HepG2 (cell line): Measurements from ENCODE around the gene FLYWCH1. TPM values are rescaled to one million over a fixed set of nuclear protein-coding genes. Genes with fewer than 3 reads are reported as not detected.

Experiments used
- ISL2 ChIP-seq: sonication (generic); formaldehyde crosslinking; IDR thresholded peaks from 2 replicates; pipeline ENCODE4 v1.5.0; 2020; ENCODE audit warnings: missing genetic modification reagents
- KMT2A ChIP-seq: sonication (generic); formaldehyde crosslinking; IDR thresholded peaks from 2 replicates; pipeline ENCODE4 v1.4.0; 2020; ENCODE audit warnings: missing genetic modification reagents
- MED1 ChIP-seq: sonication (generic); formaldehyde crosslinking; IDR thresholded peaks from 2 replicates; pipeline ENCODE4 v1.4.0; 2020; ENCODE audit warnings: missing genetic modification reagents
- NPAS2 ChIP-seq: sonication (generic); formaldehyde crosslinking; IDR thresholded peaks from 2 replicates; pipeline ENCODE4 v1.8.0; 2022; ENCODE audit warnings: mild to moderate bottlenecking, missing genetic modification reagents, borderline replicate concordance
- NR2C2 ChIP-seq: sonication (generic); formaldehyde crosslinking; IDR thresholded peaks from 2 replicates; pipeline ENCODE4 v1.4.0; 2020; ENCODE audit warnings: missing genetic modification reagents, mild to moderate bottlenecking, moderate library complexity, borderline replicate concordance
- PHF20 ChIP-seq: sonication (generic); formaldehyde crosslinking; IDR thresholded peaks from 2 replicates; pipeline ENCODE4 v1.5.0; 2020; ENCODE audit warnings: mild to moderate bottlenecking, missing genetic modification reagents
- SP5 ChIP-seq: IDR thresholded peaks from 2 replicates; pipeline ENCODE4 v1.6.1; 2016; ENCODE audit warnings: low read depth, borderline replicate concordance
- ZFP37 ChIP-seq: sonication (generic); formaldehyde crosslinking; IDR thresholded peaks from 2 replicates; pipeline ENCODE4 v1.4.0; 2020; ENCODE audit warnings: missing genetic modification reagents, borderline replicate concordance
- ZNF430 ChIP-seq: sonication (generic); formaldehyde crosslinking; IDR thresholded peaks from 2 replicates; pipeline ENCODE4 v1.9.0; 2021; ENCODE audit warnings: mild to moderate bottlenecking, missing genetic modification reagents
- ZNF615 ChIP-seq: sonication (generic); formaldehyde crosslinking; IDR thresholded peaks from 2 replicates; pipeline ENCODE4 v1.5.0; 2020; ENCODE audit warnings: mild to moderate bottlenecking, missing genetic modification reagents, borderline replicate concordance
- ZSCAN20 ChIP-seq: sonication (generic); formaldehyde crosslinking; IDR thresholded peaks from 2 replicates; pipeline ENCODE4 v1.4.0; 2020; ENCODE audit warnings: missing genetic modification reagents, mild to moderate bottlenecking, borderline replicate concordance
- polyA plus RNA-seq, 8 experiments: library from polyadenylated mRNA; depleted of rRNA in 3 of 8; stranded (reverse) in 7 of 8; unstranded in 1 of 8; fragments of >200 nt; fragmentation: Illumina TruSeq in 4 of 8; extraction: Trizol in 4 of 8; gene quantifications; 2 replicates each; pipeline versions ENCODE4 v1.2.1 to v1.2.3, GENCODE V29; 2011 to 2016; ENCODE audit warnings: low read depth in 4 of 8, missing spikeins in 1 of 8, mixed read lengths in 1 of 8; ENCODE audit not compliant: insufficient read depth in 1 of 8
- total RNA-seq, 5 experiments: library from RNA; depleted of rRNA; stranded (reverse); fragments of >200 nt; fragmentation: Illumina TruSeq; extraction: Trizol; gene quantifications; 2 replicates each; pipeline ENCODE4 v1.2.3, GENCODE V29; 2016; ENCODE audit warnings: low read depth in 1 of 5
- TF ChIP-seq, protein P1 (sequence below): sonication (generic); formaldehyde crosslinking; IDR thresholded peaks from 2 replicates; pipeline ENCODE4 v1.9.0; 2022; ENCODE audit warnings: missing genetic modification reagents, mild to moderate bottlenecking, borderline replicate concordance
- TF ChIP-seq, protein P2 (sequence below): sonication (generic); formaldehyde crosslinking; IDR thresholded peaks from 2 replicates; pipeline ENCODE4 v1.5.0; 2020; ENCODE audit warnings: missing genetic modification reagents, mild to moderate bottlenecking, borderline replicate concordance
- TF ChIP-seq, protein P3 (sequence below): sonication (generic); formaldehyde crosslinking; IDR thresholded peaks from 2 replicates; pipeline ENCODE4 v1.5.0; 2020; ENCODE audit warnings: missing genetic modification reagents
- TF ChIP-seq, protein P4 (sequence below): sonication (generic); formaldehyde crosslinking; IDR thresholded peaks from 2 replicates; pipeline ENCODE4 v1.5.0; 2020; ENCODE audit warnings: mild to moderate bottlenecking, missing genetic modification reagents
- TF ChIP-seq, protein P5 (sequence below): sonication (generic); formaldehyde crosslinking; IDR thresholded peaks from 2 replicates; pipeline ENCODE4 v1.4.0; 2020; ENCODE audit warnings: missing genetic modification reagents, borderline replicate concordance
- TF ChIP-seq, protein P6 (sequence below): sonication (generic); formaldehyde crosslinking; IDR thresholded peaks from 2 replicates; pipeline ENCODE4 v1.8.0; 2023; ENCODE audit warnings: mild to moderate bottlenecking, missing genetic modification reagents

Gene FLYWCH1
- total and polyA plus RNA-seq, 2 of the 13 experiments (the other 11 are each of a cell fraction or from before 2014, with no cell fraction given), result 7.3 to 12.4 TPM

DNA sequence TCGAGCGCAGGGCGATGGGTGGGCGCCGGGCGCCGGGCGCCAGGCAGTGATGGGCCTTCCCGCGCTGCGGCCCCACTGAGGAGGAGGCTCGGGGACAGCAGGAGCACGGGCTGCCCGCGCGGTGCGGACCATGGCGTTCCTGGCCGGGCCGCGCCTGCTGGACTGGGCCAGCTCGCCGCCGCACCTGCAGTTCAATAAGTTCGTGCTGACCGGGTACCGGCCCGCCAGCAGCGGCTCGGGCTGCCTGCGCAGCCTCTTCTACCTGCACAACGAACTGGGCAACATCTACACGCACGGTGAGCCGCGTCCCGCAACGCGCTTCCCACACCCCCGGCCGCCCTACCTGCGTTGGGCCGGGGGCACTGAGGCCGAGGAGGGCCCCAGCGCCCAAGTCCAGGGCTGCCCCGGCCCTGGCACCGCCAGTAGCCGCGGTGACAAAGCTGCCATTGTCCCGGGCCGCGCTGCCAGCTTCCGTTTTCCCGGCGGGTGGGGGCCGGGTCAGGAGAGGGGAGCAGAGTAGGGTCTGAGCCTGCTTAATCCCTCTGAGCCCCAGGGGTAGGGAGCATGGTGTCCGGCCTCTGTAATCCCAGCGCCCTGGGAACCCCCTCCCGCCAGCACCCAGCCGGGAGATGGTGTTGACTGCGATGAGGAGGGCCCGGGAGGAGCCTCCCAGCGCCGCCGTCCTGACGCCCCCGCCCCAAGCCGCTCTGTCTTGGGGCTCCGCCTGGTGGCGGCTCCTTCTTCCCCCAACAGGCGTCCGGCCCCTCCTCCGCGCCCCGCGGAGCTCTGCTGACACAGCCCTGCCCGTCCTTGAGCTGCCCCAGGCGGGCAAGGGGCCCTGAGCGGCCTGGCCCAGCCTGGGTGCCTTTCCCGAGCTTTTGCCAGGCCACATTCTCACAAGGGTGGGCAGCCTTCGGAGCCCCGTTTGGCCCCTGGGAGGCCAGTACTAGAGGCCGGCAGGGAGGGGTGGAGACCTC, 58.1 kb downstream of the FLYWCH1 start (continued):
- TF ChIP-seq, protein P1, sequence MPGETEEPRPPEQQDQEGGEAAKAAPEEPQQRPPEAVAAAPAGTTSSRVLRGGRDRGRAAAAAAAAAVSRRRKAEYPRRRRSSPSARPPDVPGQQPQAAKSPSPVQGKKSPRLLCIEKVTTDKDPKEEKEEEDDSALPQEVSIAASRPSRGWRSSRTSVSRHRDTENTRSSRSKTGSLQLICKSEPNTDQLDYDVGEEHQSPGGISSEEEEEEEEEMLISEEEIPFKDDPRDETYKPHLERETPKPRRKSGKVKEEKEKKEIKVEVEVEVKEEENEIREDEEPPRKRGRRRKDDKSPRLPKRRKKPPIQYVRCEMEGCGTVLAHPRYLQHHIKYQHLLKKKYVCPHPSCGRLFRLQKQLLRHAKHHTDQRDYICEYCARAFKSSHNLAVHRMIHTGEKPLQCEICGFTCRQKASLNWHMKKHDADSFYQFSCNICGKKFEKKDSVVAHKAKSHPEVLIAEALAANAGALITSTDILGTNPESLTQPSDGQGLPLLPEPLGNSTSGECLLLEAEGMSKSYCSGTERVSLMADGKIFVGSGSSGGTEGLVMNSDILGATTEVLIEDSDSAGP, result peak; percentile 45; the same call in 1 of the 2 replicates
- TF ChIP-seq, protein P2, sequence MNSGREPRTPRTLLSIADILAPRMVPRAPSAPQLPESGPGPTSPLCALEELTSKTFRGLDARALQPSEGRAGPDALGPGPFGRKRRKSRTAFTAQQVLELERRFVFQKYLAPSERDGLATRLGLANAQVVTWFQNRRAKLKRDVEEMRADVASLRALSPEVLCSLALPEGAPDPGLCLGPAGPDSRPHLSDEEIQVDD, result no peak
- no peak for TF ChIP-seq NR2C2 (CRISPR knock-in tag)
- TF ChIP-seq, protein P3, sequence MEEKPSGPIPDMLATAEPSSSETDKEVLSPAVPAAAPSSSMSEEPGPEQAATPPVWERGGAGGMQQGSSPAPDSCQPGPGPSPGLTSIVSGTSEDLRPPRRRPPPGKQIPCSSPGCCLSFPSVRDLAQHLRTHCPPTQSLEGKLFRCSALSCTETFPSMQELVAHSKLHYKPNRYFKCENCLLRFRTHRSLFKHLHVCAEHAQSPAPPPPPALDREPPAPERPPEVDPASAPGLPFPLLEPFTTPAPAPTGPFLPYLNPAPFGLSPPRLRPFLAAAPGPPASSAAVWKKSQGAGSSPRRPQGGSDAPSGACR (CRISPR knock-in tag), result peak; percentile 33; the same call in 1 of the 2 replicates
- no peak for TF ChIP-seq ZSCAN20
- TF ChIP-seq, protein P4, sequence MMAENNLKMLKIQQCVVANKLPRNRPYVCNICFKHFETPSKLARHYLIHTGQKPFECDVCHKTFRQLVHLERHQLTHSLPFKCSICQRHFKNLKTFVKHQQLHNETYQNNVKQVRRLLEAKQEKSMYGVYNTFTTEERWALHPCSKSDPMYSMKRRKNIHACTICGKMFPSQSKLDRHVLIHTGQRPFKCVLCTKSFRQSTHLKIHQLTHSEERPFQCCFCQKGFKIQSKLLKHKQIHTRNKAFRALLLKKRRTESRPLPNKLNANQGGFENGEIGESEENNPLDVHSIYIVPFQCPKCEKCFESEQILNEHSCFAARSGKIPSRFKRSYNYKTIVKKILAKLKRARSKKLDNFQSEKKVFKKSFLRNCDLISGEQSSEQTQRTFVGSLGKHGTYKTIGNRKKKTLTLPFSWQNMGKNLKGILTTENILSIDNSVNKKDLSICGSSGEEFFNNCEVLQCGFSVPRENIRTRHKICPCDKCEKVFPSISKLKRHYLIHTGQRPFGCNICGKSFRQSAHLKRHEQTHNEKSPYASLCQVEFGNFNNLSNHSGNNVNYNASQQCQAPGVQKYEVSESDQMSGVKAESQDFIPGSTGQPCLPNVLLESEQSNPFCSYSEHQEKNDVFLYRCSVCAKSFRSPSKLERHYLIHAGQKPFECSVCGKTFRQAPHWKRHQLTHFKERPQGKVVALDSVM (CRISPR knock-in tag), result peak; percentile 65; the same call in 1 of the 2 replicates
- no peak for TF ChIP-seq NPAS2 (CRISPR knock-in tag)
- TF ChIP-seq, protein P5, sequence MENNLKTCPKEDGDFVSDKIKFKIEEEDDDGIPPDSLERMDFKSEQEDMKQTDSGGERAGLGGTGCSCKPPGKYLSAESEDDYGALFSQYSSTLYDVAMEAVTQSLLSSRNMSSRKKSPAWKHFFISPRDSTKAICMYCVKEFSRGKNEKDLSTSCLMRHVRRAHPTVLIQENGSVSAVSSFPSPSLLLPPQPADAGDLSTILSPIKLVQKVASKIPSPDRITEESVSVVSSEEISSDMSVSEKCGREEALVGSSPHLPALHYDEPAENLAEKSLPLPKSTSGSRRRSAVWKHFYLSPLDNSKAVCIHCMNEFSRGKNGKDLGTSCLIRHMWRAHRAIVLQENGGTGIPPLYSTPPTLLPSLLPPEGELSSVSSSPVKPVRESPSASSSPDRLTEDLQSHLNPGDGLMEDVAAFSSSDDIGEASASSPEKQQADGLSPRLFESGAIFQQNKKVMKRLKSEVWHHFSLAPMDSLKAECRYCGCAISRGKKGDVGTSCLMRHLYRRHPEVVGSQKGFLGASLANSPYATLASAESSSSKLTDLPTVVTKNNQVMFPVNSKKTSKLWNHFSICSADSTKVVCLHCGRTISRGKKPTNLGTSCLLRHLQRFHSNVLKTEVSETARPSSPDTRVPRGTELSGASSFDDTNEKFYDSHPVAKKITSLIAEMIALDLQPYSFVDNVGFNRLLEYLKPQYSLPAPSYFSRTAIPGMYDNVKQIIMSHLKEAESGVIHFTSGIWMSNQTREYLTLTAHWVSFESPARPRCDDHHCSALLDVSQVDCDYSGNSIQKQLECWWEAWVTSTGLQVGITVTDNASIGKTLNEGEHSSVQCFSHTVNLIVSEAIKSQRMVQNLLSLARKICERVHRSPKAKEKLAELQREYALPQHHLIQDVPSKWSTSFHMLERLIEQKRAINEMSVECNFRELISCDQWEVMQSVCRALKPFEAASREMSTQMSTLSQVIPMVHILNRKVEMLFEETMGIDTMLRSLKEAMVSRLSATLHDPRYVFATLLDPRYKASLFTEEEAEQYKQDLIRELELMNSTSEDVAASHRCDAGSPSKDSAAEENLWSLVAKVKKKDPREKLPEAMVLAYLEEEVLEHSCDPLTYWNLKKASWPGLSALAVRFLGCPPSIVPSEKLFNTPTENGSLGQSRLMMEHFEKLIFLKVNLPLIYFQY (CRISPR knock-in tag), result no peak
- TF ChIP-seq ZFP37 (CRISPR knock-in tag), result 0 out of 2 replicates have a peak, but pooled peaks have one; percentile 24
- TF ChIP-seq PHF20 (CRISPR knock-in tag), result no peak
- peak; percentile 59 for TF ChIP-seq MED1 (CRISPR knock-in tag)
- TF ChIP-seq, protein P6, sequence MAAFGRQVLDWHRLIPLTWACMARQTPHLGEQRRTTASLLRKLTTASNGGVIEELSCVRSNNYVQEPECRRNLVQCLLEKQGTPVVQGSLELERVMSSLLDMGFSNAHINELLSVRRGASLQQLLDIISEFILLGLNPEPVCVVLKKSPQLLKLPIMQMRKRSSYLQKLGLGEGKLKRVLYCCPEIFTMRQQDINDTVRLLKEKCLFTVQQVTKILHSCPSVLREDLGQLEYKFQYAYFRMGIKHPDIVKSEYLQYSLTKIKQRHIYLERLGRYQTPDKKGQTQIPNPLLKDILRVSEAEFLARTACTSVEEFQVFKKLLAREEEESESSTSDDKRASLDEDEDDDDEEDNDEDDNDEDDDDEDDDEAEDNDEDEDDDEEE (CRISPR knock-in tag), result peak; percentile 68; the same call in 1 of the 2 replicates
- no peak for TF ChIP-seq ZNF615
- no peak; the same call in 1 of the 2 replicates for TF ChIP-seq ISL2 (CRISPR knock-in tag)
- TF ChIP-seq ZNF430 (CRISPR knock-in tag), result peak; percentile 22; the same call in 1 of the 2 replicates
- peak; percentile 22; the same call in 1 of the 2 replicates for TF ChIP-seq KMT2A (CRISPR knock-in tag)
- peak; percentile 40; the same call in 1 of the 2 replicates for TF ChIP-seq SP5 (CRISPR knock-in tag)
